HCT116 (cell line): ENCODE results near the gene NACAD. TPM values are rescaled to one million over a fixed set of nuclear protein-coding genes. Genes with fewer than 3 reads are reported as not detected.

Experiments used
- ATAC-seq: fragments of 200-7000 bp; cut with Tn5 transposase; 2 replicates; pipeline ENCODE4 v1.9.1; 2020; ENCODE audit warnings: mild to moderate bottlenecking, moderate library complexity
- BruUV-seq: library from RNA; stranded (reverse); fragments of 400-500 nt; replicated peaks from 2 replicates; lab custom pipeline; 2021; lab: Mats Ljungman, UMichigan
- CTCF ChIA-PET: fragments of 300-600 bp; sonication (Branson Sonifier 250); formaldehyde crosslinking; loops from one replicate; lab custom pipeline; 2021; ENCODE audit warnings: antibody characterized with exemption; lab: Charles Lee
- POLR2A ChIA-PET: fragments of 300-600, 350-600 bp; sonication (Branson Sonifier 250); formaldehyde crosslinking; loops from one replicate; lab custom pipeline; 2021; ENCODE audit warnings: antibody characterized with exemption; lab: Charles Lee
- RAD21 ChIA-PET, 2 experiments: fragments of 300-600 bp; sonication (Branson Sonifier 250); formaldehyde crosslinking; loops; one replicate each; lab custom pipeline; 2023; ENCODE audit warnings: low total read pairs in 2 of 2; ENCODE audit not compliant: uncharacterized antibody in 2 of 2, unreplicated experiment in 2 of 2, low non-redundant PET in 1 of 2; lab: Charles Lee
- DNase-seq: peaks from one replicate; pipeline ENCODE4 v3.0.0-alpha.2; 2010; ENCODE audit warnings: low read depth, low spot score
- H2AFZ ChIP-seq: fragments of 200-600 bp; shearing (Covaris generic), sonication (generic); 2 replicates; pipeline ENCODE4 v1.6.1; 2017; ENCODE audit warnings: low read depth, mixed run types, mixed read lengths, antibody characterized with exemption, low read length; ENCODE audit not compliant: poor library complexity, severe bottlenecking
- H3K27ac ChIP-seq: 2 replicates; pipeline ENCODE4 v1.5.1; 2012; ENCODE audit warnings: low read depth, low read length
- H3K27me3 ChIP-seq: fragments of 200-600 bp; sonication (generic); 2 replicates; pipeline ENCODE4 v1.6.1; 2016; ENCODE audit warnings: mixed run types, low read length, mixed read lengths; ENCODE audit not compliant: insufficient read depth
- H3K36me3 ChIP-seq, 2 experiments: fragments of 200-500 bp in 1 of 2; fragments of 200-600 bp in 1 of 2; sonication (Bioruptor generic) in 1 of 2; sonication (generic) in 1 of 2; 2 replicates each; pipeline versions ENCODE4 v1.5.1 to v1.6.1; 2014 to 2016; ENCODE audit warnings: low read length in 2 of 2, inconsistent platforms in 1 of 2, mixed read lengths in 1 of 2, mixed run types in 1 of 2; ENCODE audit not compliant: insufficient read depth in 2 of 2, control insufficient read depth in 1 of 2
- H3K4me1 ChIP-seq, 2 experiments: fragments of 200-600 bp in 1 of 2; sonication (generic) in 1 of 2; 2 replicates each; pipeline versions ENCODE4 v1.5.1 to v1.6.1; 2012 to 2017; ENCODE audit warnings: low read length in 2 of 2, inconsistent platforms in 1 of 2, mild to moderate bottlenecking in 1 of 2, mixed read lengths in 1 of 2, mixed run types in 1 of 2, moderate library complexity in 1 of 2; ENCODE audit not compliant: insufficient read depth in 2 of 2, control insufficient read depth in 1 of 2
- H3K4me2 ChIP-seq: fragments of 200-600 bp; sonication (generic); 2 replicates; pipeline ENCODE4 v1.6.1; 2017; ENCODE audit warnings: mixed run types, low read length, mixed read lengths
- H3K4me3 ChIP-seq, 2 experiments: fragments of 200-600 bp in 1 of 2; sonication (generic) in 1 of 2; replicated peaks in 1 of 2; 2 replicates each; pipeline ENCODE4 v1.5.1; 2011 to 2016; ENCODE audit warnings: low read length in 2 of 2, control low read depth in 1 of 2, low read depth in 1 of 2, mild to moderate bottlenecking in 1 of 2, mixed read lengths in 1 of 2, mixed run types in 1 of 2
- H3K79me2 ChIP-seq: fragments of 200-600 bp; sonication (generic); 2 replicates; pipeline ENCODE4 v1.6.1; 2017; ENCODE audit warnings: mild to moderate bottlenecking, mixed run types, low read length, moderate library complexity, mixed read lengths; ENCODE audit not compliant: insufficient read depth
- H3K9ac ChIP-seq: fragments of 200-600 bp; sonication (generic); 2 replicates; pipeline ENCODE4 v1.6.1; 2016; ENCODE audit warnings: low read length, mixed read lengths
- H3K9me2 ChIP-seq: fragments of 200-600 bp; sonication (generic), shearing (Covaris generic); 2 replicates; pipeline ENCODE4 v1.6.1; 2017; ENCODE audit warnings: mixed run types, mild to moderate bottlenecking, moderate library complexity; ENCODE audit not compliant: insufficient read depth
- H3K9me3 ChIP-seq, 2 experiments: fragments of 200-500 bp in 1 of 2; fragments of 200-600 bp in 1 of 2; sonication (Bioruptor generic) in 1 of 2; sonication (generic) in 1 of 2; 2 replicates each; pipeline ENCODE4 v1.6.1; 2014 to 2017; ENCODE audit warnings: low read length in 2 of 2, mixed read lengths in 2 of 2, inconsistent platforms in 1 of 2, low read depth in 1 of 2, mild to moderate bottlenecking in 1 of 2, mixed run types in 1 of 2, moderate library complexity in 1 of 2; ENCODE audit not compliant: control insufficient read depth in 1 of 2, insufficient read depth in 1 of 2
- H4K20me1 ChIP-seq: fragments of 200-600 bp; sonication (generic), shearing (Covaris generic); 2 replicates; pipeline ENCODE4 v1.6.1; 2017; ENCODE audit warnings: mixed run types, mild to moderate bottlenecking, moderate library complexity; ENCODE audit not compliant: insufficient read depth
- CBX3 ChIP-seq: IDR thresholded peaks from 2 replicates; pipeline ENCODE4 v1.6.1; 2012; ENCODE audit warnings: low read depth
- CEBPB ChIP-seq: IDR thresholded peaks from 2 replicates; pipeline ENCODE4 v1.6.1; 2012; ENCODE audit warnings: low read depth
- EGR1 ChIP-seq: IDR thresholded peaks from 2 replicates; pipeline ENCODE4 v1.6.1; 2012; ENCODE audit warnings: low read depth
- EZH2phosphoT487 ChIP-seq: fragments of 200-600 bp; IDR thresholded peaks from 2 replicates; pipeline ENCODE4 v1.6.1; 2018; ENCODE audit warnings: antibody characterized with exemption, borderline replicate concordance
- FOSL1 ChIP-seq: IDR thresholded peaks from 2 replicates; pipeline ENCODE4 v1.6.1; 2012; ENCODE audit warnings: low read depth
- POLR2A ChIP-seq: IDR thresholded peaks from 2 replicates; pipeline ENCODE4 v1.7.0; 2011; ENCODE audit warnings: borderline replicate concordance; ENCODE audit not compliant: insufficient read depth, insufficient read length; ENCODE audit errors: extremely low read depth
- POLR2AphosphoS5 ChIP-seq: IDR thresholded peaks from 2 replicates; pipeline ENCODE4 v1.6.1; 2011; ENCODE audit warnings: mild to moderate bottlenecking, low read depth, low read length, moderate library complexity
- RAD21 ChIP-seq: IDR thresholded peaks from 2 replicates; pipeline ENCODE4 v1.6.1; 2012; ENCODE audit warnings: low read depth, mild to moderate bottlenecking
- SRF ChIP-seq: IDR thresholded peaks from 2 replicates; pipeline ENCODE4 v1.6.1; 2012; ENCODE audit warnings: low read depth
- TCF7L2 ChIP-seq: IDR thresholded peaks from 2 replicates; pipeline ENCODE4 v1.7.0; 2011; ENCODE audit warnings: borderline replicate concordance, inconsistent platforms; ENCODE audit not compliant: insufficient read depth, insufficient read length; ENCODE audit errors: extremely low read depth
- YY1 ChIP-seq: IDR thresholded peaks from 2 replicates; pipeline ENCODE4 v1.6.1; 2011; ENCODE audit warnings: low read length, low read depth, moderate library complexity, mild to moderate bottlenecking; ENCODE audit not compliant: insufficient replicate concordance; ENCODE audit errors: extremely low read depth
- ZNF274 ChIP-seq: fragments of 200-500 bp; sonication (Bioruptor generic); IDR thresholded peaks from 2 replicates; pipeline ENCODE4 v1.6.1; 2014; ENCODE audit warnings: mild to moderate bottlenecking, low read depth, low read length, inconsistent platforms
- intact Hi-C: fragments of 100-400 bp; cut with micrococcal nuclease; formaldehyde crosslinking; loops from 2 replicates; pipeline ENCODE4 v1.10.0; 2022
- total RNA-seq: library from RNA; stranded (reverse); gene quantifications from one replicate; pipeline ENCODE4 v1.2.1, GENCODE V29; 2021; ENCODE audit not compliant: unreplicated experiment
- TF ChIP-seq, protein P1 (sequence below), 3 experiments: fragments of 200-600 bp in 1 of 3; sonication (generic) in 1 of 3; IDR thresholded peaks in 2 of 3; conservative IDR thresholded peaks in 1 of 3; 2 replicates each; pipeline ENCODE4 v1.5.1; 2012 to 2017; ENCODE audit warnings: low read depth in 2 of 3, low read length in 2 of 3, antibody characterized with exemption in 1 of 3, borderline replicate concordance in 1 of 3, control low read depth in 1 of 3, mild to moderate bottlenecking in 1 of 3, mixed read lengths in 1 of 3, mixed run types in 1 of 3, moderate library complexity in 1 of 3; ENCODE audit not compliant: insufficient read depth in 1 of 3
- TF ChIP-seq, protein P2 (sequence below): IDR thresholded peaks from 2 replicates; pipeline ENCODE4 v1.6.1; 2012
- TF ChIP-seq, protein P3 (sequence below): IDR thresholded peaks from 2 replicates; pipeline ENCODE4 v1.6.1; 2012; ENCODE audit warnings: low read depth
- TF ChIP-seq, protein P4 (sequence below): IDR thresholded peaks from 2 replicates; pipeline ENCODE4 v1.6.1; 2012
- TF ChIP-seq, protein P5 (sequence below): IDR thresholded peaks from 2 replicates; pipeline ENCODE4 v1.6.1; 2011; ENCODE audit warnings: mild to moderate bottlenecking, low read length, moderate library complexity; ENCODE audit not compliant: insufficient replicate concordance; ENCODE audit errors: extremely low read depth

The NACAD gene
- total RNA-seq, 1 experiment from 2014 or later: 0.05 TPM

DNA sequence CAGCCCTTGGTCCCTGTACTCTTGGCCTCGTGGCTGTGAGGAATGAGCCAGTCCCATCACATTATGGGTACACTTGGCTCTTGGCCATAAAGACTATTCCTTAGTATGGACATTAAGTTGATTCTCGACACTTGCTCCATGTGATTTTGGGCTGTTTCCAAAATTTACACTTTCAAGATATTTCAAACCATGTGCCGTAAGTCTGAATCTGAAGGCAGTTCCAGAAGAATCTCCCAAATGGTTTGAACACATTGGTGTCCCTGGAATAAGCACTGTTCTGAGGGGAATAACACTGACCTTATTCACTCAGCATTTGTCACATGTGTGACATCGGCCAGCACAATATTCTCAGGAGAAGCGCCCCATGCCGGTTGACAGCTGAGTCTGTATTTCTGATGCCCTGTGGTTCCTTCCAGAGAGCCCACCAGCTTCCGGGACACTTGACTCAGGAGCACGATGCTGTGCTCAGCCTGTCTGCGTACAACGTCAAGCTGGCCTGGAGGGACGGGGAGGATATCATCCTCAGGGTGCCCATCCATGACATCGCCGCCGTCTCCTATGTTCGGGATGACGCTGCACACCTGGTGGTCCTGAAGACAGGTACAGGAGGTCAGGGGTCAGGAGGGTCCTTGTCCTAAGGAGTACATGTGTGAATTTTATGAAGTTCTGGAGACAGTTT lies 24.6 kb downstream of the NACAD start:
- Histone ChIP-seq H3K9me3 (no peaks in the 10 kb centered on the region), H3K36me3 (no peaks in the 10 kb centered on the region; a peak in 1 of 4 replicates), H3K79me2 (peaks cover 4% of the 10 kb centered on the region; the same call in 1 of the 2 replicates), H3K4me2 (no peak overlapping the region), H3K4me1 (peaks cover 12 to 19% of the 10 kb centered on the region in 2 experiments), H3K4me3 (no peak overlapping the region), H3K27ac (no peak overlapping the region), H4K20me1 (no peaks in the 10 kb centered on the region), H3K9me2 (no peaks in the 10 kb centered on the region), H3K27me3 (no peaks in the 10 kb centered on the region), H2AFZ (no peak overlapping the region), H3K9ac (no peak overlapping the region)
- ATAC-seq (no peak), DNase-seq (no peak)
- ChIA-PET POLR2A (no interaction called here), CTCF (no interaction called here), RAD21 (no interaction called here)
- TF ChIP-seq YY1 (no peak), EGR1 (no peak), ZNF274 (no peak), SRF (no peak), RAD21 (no peak), EZH2phosphoT487 (no peak), POLR2A (no peak), POLR2AphosphoS5 (no peak), TCF7L2 (no peak), CEBPB (no peak), CBX3 (no peak), FOSL1 (no peak)
- TF ChIP-seq, protein P1, sequence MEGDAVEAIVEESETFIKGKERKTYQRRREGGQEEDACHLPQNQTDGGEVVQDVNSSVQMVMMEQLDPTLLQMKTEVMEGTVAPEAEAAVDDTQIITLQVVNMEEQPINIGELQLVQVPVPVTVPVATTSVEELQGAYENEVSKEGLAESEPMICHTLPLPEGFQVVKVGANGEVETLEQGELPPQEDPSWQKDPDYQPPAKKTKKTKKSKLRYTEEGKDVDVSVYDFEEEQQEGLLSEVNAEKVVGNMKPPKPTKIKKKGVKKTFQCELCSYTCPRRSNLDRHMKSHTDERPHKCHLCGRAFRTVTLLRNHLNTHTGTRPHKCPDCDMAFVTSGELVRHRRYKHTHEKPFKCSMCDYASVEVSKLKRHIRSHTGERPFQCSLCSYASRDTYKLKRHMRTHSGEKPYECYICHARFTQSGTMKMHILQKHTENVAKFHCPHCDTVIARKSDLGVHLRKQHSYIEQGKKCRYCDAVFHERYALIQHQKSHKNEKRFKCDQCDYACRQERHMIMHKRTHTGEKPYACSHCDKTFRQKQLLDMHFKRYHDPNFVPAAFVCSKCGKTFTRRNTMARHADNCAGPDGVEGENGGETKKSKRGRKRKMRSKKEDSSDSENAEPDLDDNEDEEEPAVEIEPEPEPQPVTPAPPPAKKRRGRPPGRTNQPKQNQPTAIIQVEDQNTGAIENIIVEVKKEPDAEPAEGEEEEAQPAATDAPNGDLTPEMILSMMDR (IDR thresholded peaks at IDR 0.05 in 2 of 3, conservative IDR thresholded peaks at IDR 0.05 in 1 of 3; ENCODE audit: borderline replicate concordance in 1 of 3, insufficient read depth in 1 of 3, low read depth in 2 of 3, low read length in 2 of 3): no peak
- TF ChIP-seq, protein P2, sequence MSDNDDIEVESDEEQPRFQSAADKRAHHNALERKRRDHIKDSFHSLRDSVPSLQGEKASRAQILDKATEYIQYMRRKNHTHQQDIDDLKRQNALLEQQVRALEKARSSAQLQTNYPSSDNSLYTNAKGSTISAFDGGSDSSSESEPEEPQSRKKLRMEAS: no peak
- TF ChIP-seq, protein P3, sequence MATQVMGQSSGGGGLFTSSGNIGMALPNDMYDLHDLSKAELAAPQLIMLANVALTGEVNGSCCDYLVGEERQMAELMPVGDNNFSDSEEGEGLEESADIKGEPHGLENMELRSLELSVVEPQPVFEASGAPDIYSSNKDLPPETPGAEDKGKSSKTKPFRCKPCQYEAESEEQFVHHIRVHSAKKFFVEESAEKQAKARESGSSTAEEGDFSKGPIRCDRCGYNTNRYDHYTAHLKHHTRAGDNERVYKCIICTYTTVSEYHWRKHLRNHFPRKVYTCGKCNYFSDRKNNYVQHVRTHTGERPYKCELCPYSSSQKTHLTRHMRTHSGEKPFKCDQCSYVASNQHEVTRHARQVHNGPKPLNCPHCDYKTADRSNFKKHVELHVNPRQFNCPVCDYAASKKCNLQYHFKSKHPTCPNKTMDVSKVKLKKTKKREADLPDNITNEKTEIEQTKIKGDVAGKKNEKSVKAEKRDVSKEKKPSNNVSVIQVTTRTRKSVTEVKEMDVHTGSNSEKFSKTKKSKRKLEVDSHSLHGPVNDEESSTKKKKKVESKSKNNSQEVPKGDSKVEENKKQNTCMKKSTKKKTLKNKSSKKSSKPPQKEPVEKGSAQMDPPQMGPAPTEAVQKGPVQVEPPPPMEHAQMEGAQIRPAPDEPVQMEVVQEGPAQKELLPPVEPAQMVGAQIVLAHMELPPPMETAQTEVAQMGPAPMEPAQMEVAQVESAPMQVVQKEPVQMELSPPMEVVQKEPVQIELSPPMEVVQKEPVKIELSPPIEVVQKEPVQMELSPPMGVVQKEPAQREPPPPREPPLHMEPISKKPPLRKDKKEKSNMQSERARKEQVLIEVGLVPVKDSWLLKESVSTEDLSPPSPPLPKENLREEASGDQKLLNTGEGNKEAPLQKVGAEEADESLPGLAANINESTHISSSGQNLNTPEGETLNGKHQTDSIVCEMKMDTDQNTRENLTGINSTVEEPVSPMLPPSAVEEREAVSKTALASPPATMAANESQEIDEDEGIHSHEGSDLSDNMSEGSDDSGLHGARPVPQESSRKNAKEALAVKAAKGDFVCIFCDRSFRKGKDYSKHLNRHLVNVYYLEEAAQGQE: no peak
- TF ChIP-seq, protein P4, sequence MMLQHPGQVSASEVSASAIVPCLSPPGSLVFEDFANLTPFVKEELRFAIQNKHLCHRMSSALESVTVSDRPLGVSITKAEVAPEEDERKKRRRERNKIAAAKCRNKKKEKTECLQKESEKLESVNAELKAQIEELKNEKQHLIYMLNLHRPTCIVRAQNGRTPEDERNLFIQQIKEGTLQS: no peak
- TF ChIP-seq, protein P5, sequence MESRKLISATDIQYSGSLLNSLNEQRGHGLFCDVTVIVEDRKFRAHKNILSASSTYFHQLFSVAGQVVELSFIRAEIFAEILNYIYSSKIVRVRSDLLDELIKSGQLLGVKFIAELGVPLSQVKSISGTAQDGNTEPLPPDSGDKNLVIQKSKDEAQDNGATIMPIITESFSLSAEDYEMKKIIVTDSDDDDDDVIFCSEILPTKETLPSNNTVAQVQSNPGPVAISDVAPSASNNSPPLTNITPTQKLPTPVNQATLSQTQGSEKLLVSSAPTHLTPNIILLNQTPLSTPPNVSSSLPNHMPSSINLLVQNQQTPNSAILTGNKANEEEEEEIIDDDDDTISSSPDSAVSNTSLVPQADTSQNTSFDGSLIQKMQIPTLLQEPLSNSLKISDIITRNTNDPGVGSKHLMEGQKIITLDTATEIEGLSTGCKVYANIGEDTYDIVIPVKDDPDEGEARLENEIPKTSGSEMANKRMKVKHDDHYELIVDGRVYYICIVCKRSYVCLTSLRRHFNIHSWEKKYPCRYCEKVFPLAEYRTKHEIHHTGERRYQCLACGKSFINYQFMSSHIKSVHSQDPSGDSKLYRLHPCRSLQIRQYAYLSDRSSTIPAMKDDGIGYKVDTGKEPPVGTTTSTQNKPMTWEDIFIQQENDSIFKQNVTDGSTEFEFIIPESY: no peak
- BruUV-seq: no TSS peak
- intact Hi-C loops: no loop called here
